ENCODE measurements around the gene OGDHL. TPM values are rescaled to one million over a fixed set of nuclear protein-coding genes. Genes with fewer than 3 reads are reported as not detected.

Gene OGDHL
- total RNA-seq, 4 donors from 2014 or later: 1.00 to 4.2 (median 2.4) TPM

- Histone ChIP-seq H3K36me3 (no peaks in the 10 kb centered on the region), H3K4me1 (no peaks in the 10 kb centered on the region), H3K4me3 (no peak overlapping the region), H3K9me3 (no peaks in the 10 kb centered on the region), H3K27me3 (no peaks in the 10 kb centered on the region), H3K27ac (no peak overlapping the region)
- TF ChIP-seq POLR2A (IDR thresholded peaks at IDR 0.05): no peak
- no peak for DNase-seq
- WGBS, 2 donors (ENCODE audit: low coverage in 1 of 2): 31 to 54% methylated on average over 8 of the region's 8 CpGs
- in situ Hi-C loops (cut with MboI; ENCODE audit: low pct_ligation_motif_present in 1 of 4, low pct_unique_long_range_greater_than_20kb in 1 of 4, low sequenced_read_pairs in 3 of 4): no loop called here
- intact Hi-C loops (cut with DNase I; ENCODE audit: low total_unique reads): no loop called here
These were observed 50.6 kb downstream of the OGDHL start for GRCh38 chr10:49711481-49711880.

GRCh38 chr10:49710966-49711365 is 51.2 kb downstream of the OGDHL start:
- Histone ChIP-seq H3K9me3 (no peaks in the 10 kb centered on the region), H3K36me3 (no peaks in the 10 kb centered on the region), H3K4me1 (no peaks in the 10 kb centered on the region), H3K4me3 (no peak overlapping the region), H3K27ac (no peak overlapping the region), H3K27me3 (no peaks in the 10 kb centered on the region)
- in situ Hi-C loops (cut with MboI; ENCODE audit: low pct_ligation_motif_present in 1 of 4, low pct_unique_long_range_greater_than_20kb in 1 of 4, low sequenced_read_pairs in 3 of 4) (no loop called here), intact Hi-C loops (cut with DNase I; ENCODE audit: low total_unique reads) (no loop called here)
- DNase-seq: no peak
- 63 to 76% methylated on average over 3 to 6 of the region's 6 CpGs for WGBS, 2 donors (ENCODE audit: low coverage in 1 of 2)
- TF ChIP-seq CTCF (IDR thresholded peaks at IDR 0.05) (no peak), POLR2A (IDR thresholded peaks at IDR 0.05) (no peak), POLR2AphosphoS5 (IDR thresholded peaks at IDR 0.05) (no peak), EP300 (IDR thresholded peaks at IDR 0.05; ENCODE audit: low read depth) (no peak)

GRCh38 chr10:49709934-49710333 is 52.2 kb downstream of the OGDHL start:
- intact Hi-C loops (cut with DNase I; ENCODE audit: low total_unique reads): loop anchor here (10.0 kb wide), 1 partner anchor 1895 kb away; no protein-coding TSS in a partner anchor
- no peaks in the 10 kb centered on the region for H3K9me3 ChIP-seq
- in situ Hi-C loops (cut with MboI; ENCODE audit: low pct_ligation_motif_present in 1 of 4, low pct_unique_long_range_greater_than_20kb in 1 of 4, low sequenced_read_pairs in 3 of 4): no loop called here
- DNase-seq: no peak
- no peaks in the 10 kb centered on the region for H3K27me3 ChIP-seq
- TF ChIP-seq CTCF (IDR thresholded peaks at IDR 0.05) (no peak), POLR2A (IDR thresholded peaks at IDR 0.05) (no peak), EP300 (IDR thresholded peaks at IDR 0.05; ENCODE audit: low read depth) (no peak), POLR2AphosphoS5 (IDR thresholded peaks at IDR 0.05) (no peak)
- no peaks in the 10 kb centered on the region for H3K36me3 ChIP-seq
- H3K27ac ChIP-seq: no peak overlapping the region
- 73% methylated on average over 5 of the region's 5 CpGs; no CpG with 5 or more reads in 1 of the 2 donors for WGBS, 2 donors (ENCODE audit: low coverage in 1 of 2)
- no peak overlapping the region for H3K4me3 ChIP-seq
- no peaks in the 10 kb centered on the region for H3K4me1 ChIP-seq

GRCh38 chr10:49707585-49707984 is 54.5 kb downstream of the OGDHL start:
- H3K27ac ChIP-seq: no peak overlapping the region
- TF ChIP-seq CTCF (IDR thresholded peaks at IDR 0.05) (no peak), POLR2AphosphoS5 (IDR thresholded peaks at IDR 0.05) (no peak), EP300 (IDR thresholded peaks at IDR 0.05; ENCODE audit: low read depth) (no peak), POLR2A (IDR thresholded peaks at IDR 0.05) (no peak)
- no peak overlapping the region for H3K4me3 ChIP-seq
- no peaks in the 10 kb centered on the region for H3K36me3 ChIP-seq
- in situ Hi-C loops (cut with MboI; ENCODE audit: low pct_ligation_motif_present in 1 of 4, low pct_unique_long_range_greater_than_20kb in 1 of 4, low sequenced_read_pairs in 3 of 4): no loop called here
- no peaks in the 10 kb centered on the region for H3K4me1 ChIP-seq
- H3K27me3 ChIP-seq: no peaks in the 10 kb centered on the region
- H3K9me3 ChIP-seq: no peaks in the 10 kb centered on the region
- intact Hi-C loops (cut with DNase I; ENCODE audit: low total_unique reads): loop anchor here (10.0 kb wide), 1 partner anchor 1897 kb away; no protein-coding TSS in a partner anchor
- WGBS, 2 donors (ENCODE audit: low coverage in 1 of 2): 67 to 76% methylated on average over 3 of the region's 3 CpGs
- DNase-seq: no peak

- intact Hi-C loops (cut with DNase I; ENCODE audit: low total_unique reads): loop anchor here (10.0 kb wide), 1 partner anchor 1904 kb away; no protein-coding TSS in a partner anchor
- no peak for TF ChIP-seq POLR2A (IDR thresholded peaks at IDR 0.05)
- no peak for TF ChIP-seq CTCF (IDR thresholded peaks at IDR 0.05)
- TF ChIP-seq EP300 (IDR thresholded peaks at IDR 0.05; ENCODE audit: low read depth): no peak
- no peak for TF ChIP-seq POLR2AphosphoS5 (IDR thresholded peaks at IDR 0.05)
- in situ Hi-C loops (cut with MboI; ENCODE audit: low pct_ligation_motif_present in 1 of 4, low pct_unique_long_range_greater_than_20kb in 1 of 4, low sequenced_read_pairs in 3 of 4): no loop called here
- no peak for DNase-seq
- Histone ChIP-seq H3K4me1 (no peaks in the 10 kb centered on the region), H3K4me3 (no peak overlapping the region), H3K27ac (no peak overlapping the region), H3K36me3 (no peaks in the 10 kb centered on the region), H3K27me3 (no peaks in the 10 kb centered on the region), H3K9me3 (no peaks in the 10 kb centered on the region)
- 18% methylated on average over 3 of the region's 3 CpGs; no CpG with 5 or more reads in 1 of the 2 donors for WGBS, 2 donors (ENCODE audit: low coverage in 1 of 2)
These were observed 61.1 kb downstream of the OGDHL start for GRCh38 chr10:49700997-49701396.

Data from transverse colon (tissue), 4 donors.